ENCODE measurements around the gene PTRH1.

DNA sequence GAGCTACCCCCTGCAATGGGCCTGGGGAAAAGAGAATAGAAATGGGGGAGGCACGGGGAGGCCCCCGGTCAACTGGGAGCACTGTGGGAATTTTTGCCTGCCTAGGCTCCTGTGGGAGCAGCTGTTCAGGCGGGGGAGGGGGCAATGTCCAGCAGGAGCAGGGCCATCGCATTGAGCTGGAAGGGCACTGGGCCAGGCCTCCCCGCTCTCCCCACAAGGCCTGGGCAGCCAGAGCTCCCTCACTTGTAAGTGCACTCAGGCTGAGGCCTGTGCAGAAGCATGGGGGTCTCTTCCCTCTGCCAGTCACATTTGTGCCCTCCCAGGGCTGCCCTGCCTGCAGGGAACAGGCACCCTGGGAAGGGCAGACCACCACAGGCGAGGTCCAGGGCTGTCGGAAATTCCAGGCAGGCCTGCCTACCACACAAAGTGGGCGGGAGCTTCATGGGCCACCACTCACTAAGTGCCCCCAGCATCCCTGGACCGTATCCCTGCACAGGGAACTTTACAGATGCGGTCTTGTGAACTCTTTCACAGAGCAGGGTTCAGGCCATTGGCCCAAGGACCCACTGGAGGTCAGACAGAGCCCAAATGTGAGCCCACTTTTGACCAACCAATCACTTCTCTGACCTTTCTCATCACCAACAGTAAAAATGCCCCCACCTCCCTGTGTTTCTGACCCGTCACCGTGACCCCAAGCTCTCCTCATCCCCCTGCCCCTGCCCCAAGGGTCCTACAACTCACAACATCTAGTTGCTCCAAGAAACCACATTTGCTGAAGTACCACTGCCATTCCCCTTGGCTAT lies 9.7 kb downstream of the PTRH1 start:
- TF ChIP-seq POLR2AphosphoS5 (IDR thresholded peaks at IDR 0.05; ENCODE audit: borderline replicate concordance, low read depth, low read length) (no peak), EZH2 (IDR thresholded peaks at IDR 0.05) (no peak), FOXP2 (optimal IDR thresholded peaks at IDR 0.05; ENCODE audit: control extremely low read depth, extremely low read length, insufficient read depth) (no peak)
